Measurements from ENCODE around the gene SYS1.

GRCh38 chr20:45407067-45407745 is 44.2 kb downstream of the SYS1 start:
- TF ChIP-seq TCF12 (IDR thresholded peaks at IDR 0.05; ENCODE audit: low read depth, low read length) = no peak
- TF ChIP-seq CTCF (IDR thresholded peaks at IDR 0.05; ENCODE audit: control extremely low read depth in 1 of 3, insufficient read depth in 1 of 3, low read depth in 1 of 3, low read length in 3 of 3) = no peak
- TF ChIP-seq POLR2AphosphoS5 (IDR thresholded peaks at IDR 0.05; ENCODE audit: low read depth, low read length) = no peak; the same call in 1 of the 2 replicates
- TF ChIP-seq YY1 (IDR thresholded peaks at IDR 0.05; ENCODE audit: low read depth, low read length) = no peak
- no peak for TF ChIP-seq EZH2 (IDR thresholded peaks at IDR 0.05; ENCODE audit: low read depth, low read length, severe bottlenecking)
- TF ChIP-seq GTF2F1 (IDR thresholded peaks at IDR 0.05; ENCODE audit: borderline replicate concordance, low read depth, low read length) = no peak
- TF ChIP-seq ATF2 (IDR thresholded peaks at IDR 0.05; ENCODE audit: low read length) = no peak
- no peak for TF ChIP-seq CHD2 (IDR thresholded peaks at IDR 0.05; ENCODE audit: low read length)
- no peak for TF ChIP-seq KDM1A (IDR thresholded peaks at IDR 0.05; ENCODE audit: borderline replicate concordance, low read length)
- TF ChIP-seq POLR2A (IDR thresholded peaks at IDR 0.05; ENCODE audit: control extremely low read depth in 1 of 2, low read depth in 2 of 2, low read length in 2 of 2) = no peak

All from H1 (cell line).